Measurements from ENCODE around the gene OR5T2.

DNA sequence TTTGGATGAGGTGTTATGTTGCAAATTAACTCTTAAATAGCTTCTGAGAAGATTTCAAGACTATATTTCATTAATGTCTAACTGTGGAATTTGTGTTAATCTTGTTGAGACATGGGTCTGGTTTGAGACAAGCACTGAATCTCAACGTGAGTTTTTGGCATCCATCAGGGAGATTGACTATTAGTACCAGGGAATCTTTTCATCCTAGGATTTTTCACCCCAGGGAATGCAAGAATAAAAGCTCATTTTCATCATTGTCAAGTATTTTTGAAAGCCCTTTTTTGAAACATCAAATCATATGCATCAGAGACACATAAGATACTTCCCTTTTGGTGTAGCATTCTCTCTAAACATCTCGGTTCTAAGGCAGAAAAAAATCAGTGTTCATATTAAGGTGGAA, 19.5 kb downstream of the OR5T2 start:
- TF ChIP-seq, protein P1, sequence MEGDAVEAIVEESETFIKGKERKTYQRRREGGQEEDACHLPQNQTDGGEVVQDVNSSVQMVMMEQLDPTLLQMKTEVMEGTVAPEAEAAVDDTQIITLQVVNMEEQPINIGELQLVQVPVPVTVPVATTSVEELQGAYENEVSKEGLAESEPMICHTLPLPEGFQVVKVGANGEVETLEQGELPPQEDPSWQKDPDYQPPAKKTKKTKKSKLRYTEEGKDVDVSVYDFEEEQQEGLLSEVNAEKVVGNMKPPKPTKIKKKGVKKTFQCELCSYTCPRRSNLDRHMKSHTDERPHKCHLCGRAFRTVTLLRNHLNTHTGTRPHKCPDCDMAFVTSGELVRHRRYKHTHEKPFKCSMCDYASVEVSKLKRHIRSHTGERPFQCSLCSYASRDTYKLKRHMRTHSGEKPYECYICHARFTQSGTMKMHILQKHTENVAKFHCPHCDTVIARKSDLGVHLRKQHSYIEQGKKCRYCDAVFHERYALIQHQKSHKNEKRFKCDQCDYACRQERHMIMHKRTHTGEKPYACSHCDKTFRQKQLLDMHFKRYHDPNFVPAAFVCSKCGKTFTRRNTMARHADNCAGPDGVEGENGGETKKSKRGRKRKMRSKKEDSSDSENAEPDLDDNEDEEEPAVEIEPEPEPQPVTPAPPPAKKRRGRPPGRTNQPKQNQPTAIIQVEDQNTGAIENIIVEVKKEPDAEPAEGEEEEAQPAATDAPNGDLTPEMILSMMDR (IDR thresholded peaks at IDR 0.05 in 8 of 11, conservative IDR thresholded peaks at IDR 0.05 in 3 of 11) = no peak
- no peak for TF ChIP-seq POLR2A (IDR thresholded peaks at IDR 0.05)
- TF ChIP-seq POLR2AphosphoS5 (IDR thresholded peaks at IDR 0.05) = no peak
